Esophagus muscularis mucosa (tissue), 4 donors: ENCODE results near the gene KIFC1.

Source experiments
- EP300 ChIP-seq: sonication (generic); formaldehyde crosslinking; IDR thresholded peaks from one replicate; pipeline ENCODE4 v1.6.1; 2017; ENCODE audit warnings: antibody characterized with exemption
- POLR2A ChIP-seq: fragments of 450-650 bp; IDR thresholded peaks from one replicate; pipeline ENCODE4 v1.6.1; 2017; ENCODE audit warnings: antibody characterized with exemption, moderate library complexity, mild to moderate bottlenecking, low read depth
- POLR2AphosphoS5 ChIP-seq, 2 donors: sonication (generic); formaldehyde crosslinking; IDR thresholded peaks; one replicate each; pipeline ENCODE4 v1.6.1; 2017; ENCODE audit warnings: antibody characterized with exemption in 2 of 2
- TF ChIP-seq, protein P1 (sequence below), 3 experiments: fragments of 200-600 bp in 2 of 3; fragments of 450-650 bp in 1 of 3; sonication (generic) in 2 of 3; IDR thresholded peaks; one replicate each; pipeline ENCODE4 v1.5.1; 2017 to 2019; ENCODE audit warnings: antibody characterized with exemption in 3 of 3, mild to moderate bottlenecking in 2 of 3, moderate library complexity in 1 of 3

GRCh38 chr6:33383427-33384185 lies 8.0 kb upstream of the KIFC1 start:
- TF ChIP-seq, protein P1, sequence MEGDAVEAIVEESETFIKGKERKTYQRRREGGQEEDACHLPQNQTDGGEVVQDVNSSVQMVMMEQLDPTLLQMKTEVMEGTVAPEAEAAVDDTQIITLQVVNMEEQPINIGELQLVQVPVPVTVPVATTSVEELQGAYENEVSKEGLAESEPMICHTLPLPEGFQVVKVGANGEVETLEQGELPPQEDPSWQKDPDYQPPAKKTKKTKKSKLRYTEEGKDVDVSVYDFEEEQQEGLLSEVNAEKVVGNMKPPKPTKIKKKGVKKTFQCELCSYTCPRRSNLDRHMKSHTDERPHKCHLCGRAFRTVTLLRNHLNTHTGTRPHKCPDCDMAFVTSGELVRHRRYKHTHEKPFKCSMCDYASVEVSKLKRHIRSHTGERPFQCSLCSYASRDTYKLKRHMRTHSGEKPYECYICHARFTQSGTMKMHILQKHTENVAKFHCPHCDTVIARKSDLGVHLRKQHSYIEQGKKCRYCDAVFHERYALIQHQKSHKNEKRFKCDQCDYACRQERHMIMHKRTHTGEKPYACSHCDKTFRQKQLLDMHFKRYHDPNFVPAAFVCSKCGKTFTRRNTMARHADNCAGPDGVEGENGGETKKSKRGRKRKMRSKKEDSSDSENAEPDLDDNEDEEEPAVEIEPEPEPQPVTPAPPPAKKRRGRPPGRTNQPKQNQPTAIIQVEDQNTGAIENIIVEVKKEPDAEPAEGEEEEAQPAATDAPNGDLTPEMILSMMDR (IDR thresholded peaks at IDR 0.05): no peak
- TF ChIP-seq EP300 (no peak), POLR2A (no peak), POLR2AphosphoS5 (IDR thresholded peaks at IDR 0.05) (no peak)
